GM15510 (cell line): ENCODE data around the gene SGF29.

Source experiments
- POLR2A ChIP-seq: IDR thresholded peaks from 3 replicates; pipeline ENCODE4 v1.6.1; 2011; ENCODE audit warnings: borderline replicate concordance; ENCODE audit not compliant: insufficient read length; ENCODE audit errors: extremely low read depth

Gene SGF29

DNA sequence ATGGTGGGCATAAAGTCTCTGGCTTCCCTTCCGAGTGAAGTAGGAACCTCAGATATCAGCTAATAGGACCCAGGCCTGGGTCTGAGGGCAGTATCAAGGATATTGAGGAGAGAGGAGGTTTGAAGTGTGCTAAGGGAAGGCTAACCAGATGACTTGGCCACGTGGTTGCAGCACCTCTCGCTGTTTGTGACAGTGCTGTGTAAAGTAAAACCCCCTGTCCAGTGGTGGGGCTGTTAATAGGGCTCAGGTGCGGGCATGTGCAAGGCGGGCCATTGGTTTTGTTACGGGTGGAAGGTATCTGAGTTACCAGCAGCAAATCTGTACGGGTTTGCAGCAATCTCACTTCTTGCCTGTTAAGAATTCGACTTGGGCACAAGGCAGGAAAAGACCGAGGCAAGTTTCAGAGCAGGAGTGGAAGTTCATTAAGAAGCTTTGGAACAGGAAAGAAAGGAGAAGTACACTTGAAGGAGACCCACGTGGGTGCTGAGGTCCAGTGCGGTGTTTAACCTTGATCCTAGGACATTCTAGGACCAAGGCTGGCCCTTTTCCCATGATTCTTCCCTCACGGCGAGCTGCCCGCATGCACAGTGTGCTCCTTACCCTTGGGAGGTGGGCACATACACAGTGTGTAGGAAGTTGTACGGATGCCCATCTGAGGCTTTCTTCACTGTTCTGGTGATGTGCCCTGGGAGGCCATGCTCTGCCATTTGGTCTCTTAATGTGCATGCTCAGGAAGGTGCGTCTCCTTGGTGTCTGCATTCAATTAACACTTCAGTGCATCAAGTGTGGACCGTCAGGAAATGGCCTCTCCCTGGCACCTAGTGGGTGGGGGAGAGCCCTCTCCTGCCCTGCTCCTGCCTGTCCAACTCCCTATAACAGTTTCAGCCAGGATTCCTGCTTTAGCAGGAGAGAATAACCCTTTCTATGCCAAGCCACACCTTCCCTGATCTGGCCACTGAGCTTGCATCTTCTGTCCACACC lies 20.3 kb downstream of the SGF29 start:
- TF ChIP-seq POLR2A = no peak

DNA sequence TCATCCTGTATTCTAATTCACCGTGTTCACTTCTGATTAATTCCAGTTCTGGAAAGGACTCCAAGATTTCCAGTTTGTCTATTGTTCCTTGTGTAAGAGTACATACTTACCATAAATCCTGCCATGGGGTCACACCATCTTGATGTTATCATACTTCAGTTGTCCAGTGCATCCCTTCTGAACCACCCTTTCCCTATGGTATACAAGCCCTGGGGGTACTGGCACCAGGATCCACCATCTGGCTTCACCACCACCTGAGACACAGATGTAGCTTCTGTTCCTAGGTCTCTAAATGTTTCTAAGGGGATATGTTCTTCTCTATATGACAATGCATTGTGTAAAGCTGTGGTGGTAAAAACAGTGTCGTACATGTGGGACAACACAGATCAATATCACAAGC lies 21.2 kb downstream of the SGF29 start:
- TF ChIP-seq POLR2A = no peak

DNA sequence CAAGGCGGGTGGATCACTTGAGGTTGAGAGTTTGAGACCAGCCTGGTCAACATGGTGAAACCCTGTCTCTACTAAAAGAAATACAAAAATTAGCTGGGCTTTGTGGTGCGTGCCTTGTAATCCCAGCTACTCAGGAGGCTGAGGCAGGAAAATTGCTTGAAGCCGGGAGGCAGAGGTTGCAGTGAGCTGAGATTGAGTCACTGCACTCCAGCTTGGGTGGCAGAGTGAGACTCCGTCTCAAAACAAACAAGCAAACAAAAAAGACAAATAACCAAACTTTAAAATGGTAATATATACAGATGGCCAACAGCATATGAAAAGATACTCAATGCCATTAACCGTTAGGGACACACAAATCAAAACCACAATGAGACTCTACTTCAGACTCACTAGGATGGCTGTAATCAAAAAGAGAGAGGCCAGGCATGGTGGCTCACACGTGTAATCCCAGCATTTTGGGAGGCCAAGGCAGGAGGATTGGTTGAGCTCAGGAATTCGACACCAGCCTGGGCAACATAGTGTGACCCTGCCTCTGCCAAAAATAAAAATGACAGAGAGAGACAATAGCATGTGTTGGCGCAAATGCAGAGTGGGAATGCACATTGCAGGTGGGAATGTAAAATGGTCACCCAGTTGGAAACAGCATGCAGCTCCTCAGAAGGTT lies 21.9 kb downstream of the SGF29 start:
- TF ChIP-seq POLR2A = no peak

DNA sequence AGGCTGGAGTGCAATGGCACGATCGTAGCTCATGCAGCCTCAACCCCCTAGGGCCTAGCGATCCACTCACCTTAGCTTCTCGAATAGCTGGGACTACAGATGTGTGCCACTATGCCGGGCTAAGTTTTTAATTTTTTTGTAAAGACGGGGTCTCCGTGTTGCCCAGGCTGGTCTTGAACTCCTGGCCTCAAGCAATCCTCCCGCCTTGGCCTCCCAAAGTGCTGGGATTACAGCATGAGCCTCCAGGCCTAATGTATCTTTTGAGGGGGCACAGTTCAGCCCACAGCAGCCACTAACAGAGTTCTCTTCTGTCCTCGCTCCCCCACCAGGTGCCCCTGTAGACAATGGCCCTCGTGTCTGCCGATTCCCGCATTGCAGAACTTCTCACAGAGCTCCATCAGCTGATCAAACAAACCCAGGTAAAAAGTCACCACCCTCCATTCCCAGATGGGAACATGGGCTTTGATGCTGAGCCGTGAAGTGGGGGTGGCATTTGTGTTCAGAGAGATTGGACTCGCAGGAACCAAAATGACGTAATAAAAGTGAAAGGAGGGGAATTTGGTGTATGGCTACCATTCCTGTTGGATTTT lies 27.1 kb downstream of the SGF29 start:
- no peak for TF ChIP-seq POLR2A

DNA sequence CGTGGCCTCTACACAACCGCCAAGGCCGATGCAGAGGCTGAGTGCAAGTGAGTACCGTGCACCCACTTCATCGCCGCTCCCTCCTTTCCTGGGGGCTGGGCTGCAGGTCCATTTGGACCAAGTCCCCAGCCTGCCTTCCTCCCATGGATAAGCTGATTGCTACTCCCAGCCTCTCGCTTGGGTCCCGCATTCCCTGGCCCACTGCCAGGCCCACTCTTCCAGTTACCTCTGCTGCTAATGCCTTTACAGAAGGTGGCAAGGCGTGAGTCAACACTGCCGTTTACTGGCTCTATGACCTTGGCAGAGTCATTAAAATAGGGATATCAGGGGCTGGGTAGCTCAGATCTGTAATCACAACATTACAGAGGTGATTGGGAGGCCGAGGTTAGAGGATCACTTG lies 32.0 kb downstream of the SGF29 start:
- TF ChIP-seq POLR2A = no peak

DNA sequence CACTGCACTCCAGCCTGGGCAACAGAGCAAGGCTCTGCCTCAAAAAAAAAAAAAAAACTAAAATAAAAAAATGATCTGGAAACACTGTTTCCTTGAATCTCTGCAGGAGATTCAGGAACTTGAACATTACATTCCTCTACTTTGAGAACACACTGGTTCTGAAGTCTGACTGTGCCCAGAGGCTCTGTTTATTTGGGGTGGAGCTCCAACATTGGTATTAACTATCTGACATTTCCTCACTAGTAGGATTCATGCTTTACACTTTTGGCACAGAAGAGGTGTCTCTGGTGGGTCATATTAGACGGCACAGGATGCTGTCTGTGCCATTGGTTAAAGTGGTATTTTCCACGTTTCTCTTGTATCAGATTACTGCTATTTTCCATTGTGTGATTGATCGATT lies 32.7 kb downstream of the SGF29 start:
- TF ChIP-seq POLR2A = no peak

DNA sequence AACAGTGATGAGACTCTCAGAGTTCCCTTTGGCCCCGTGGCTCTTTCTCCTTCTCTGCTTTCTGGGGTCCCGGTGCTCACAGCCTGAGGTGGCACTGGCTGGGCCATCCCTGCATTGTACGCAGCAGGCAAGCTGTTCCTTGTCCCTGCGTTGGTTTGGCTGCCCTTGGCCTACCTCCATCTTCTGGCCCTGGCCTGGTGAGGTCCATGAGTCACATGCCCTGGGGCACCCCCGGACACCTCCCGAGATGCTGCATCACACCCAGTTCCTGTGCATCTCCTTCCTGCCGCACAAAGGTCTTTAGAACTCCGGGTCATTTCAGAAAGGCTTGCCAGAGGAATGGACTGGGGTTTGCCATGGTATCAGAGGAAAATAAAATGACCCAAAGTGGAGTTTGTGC lies 33.7 kb downstream of the SGF29 start:
- TF ChIP-seq POLR2A = no peak

DNA sequence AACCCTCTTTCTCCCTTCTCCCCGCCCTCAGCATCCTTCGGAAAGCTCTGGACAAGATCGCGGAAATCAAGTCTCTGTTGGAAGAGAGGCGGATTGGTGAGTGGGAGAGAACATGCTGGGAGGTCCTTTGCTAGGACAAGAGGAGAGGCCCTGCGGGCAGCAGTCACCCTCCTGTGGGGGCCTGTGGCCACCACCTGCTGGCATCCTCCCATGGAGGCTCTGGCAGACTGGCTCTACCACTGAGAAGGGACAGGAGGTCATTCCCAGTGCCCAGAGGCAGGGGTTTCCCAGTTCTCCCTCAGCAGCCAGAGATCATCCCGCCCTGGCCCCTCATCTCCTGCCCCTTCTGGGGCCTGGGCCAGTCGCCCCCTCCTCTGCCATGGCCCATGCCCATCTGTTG lies 35.3 kb downstream of the SGF29 start:
- TF ChIP-seq POLR2A = no peak

DNA sequence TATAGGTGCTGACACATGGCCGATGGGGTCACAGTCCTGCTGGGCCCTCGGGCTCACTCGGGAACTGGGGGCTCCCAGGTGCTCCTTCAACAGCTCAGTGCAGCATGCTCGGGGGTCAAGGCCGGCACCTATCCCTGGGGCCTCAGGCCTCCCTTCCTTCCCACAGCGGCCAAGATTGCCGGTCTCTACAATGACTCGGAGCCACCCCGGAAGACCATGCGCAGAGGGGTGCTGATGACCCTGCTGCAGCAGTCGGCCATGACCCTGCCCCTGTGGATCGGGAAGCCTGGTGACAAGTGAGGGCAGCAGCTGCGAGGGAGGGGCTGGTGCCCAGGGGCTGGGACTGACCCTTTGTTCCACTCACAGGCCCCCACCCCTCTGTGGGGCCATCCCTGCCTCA lies 36.2 kb downstream of the SGF29 start:
- no peak for TF ChIP-seq POLR2A

DNA sequence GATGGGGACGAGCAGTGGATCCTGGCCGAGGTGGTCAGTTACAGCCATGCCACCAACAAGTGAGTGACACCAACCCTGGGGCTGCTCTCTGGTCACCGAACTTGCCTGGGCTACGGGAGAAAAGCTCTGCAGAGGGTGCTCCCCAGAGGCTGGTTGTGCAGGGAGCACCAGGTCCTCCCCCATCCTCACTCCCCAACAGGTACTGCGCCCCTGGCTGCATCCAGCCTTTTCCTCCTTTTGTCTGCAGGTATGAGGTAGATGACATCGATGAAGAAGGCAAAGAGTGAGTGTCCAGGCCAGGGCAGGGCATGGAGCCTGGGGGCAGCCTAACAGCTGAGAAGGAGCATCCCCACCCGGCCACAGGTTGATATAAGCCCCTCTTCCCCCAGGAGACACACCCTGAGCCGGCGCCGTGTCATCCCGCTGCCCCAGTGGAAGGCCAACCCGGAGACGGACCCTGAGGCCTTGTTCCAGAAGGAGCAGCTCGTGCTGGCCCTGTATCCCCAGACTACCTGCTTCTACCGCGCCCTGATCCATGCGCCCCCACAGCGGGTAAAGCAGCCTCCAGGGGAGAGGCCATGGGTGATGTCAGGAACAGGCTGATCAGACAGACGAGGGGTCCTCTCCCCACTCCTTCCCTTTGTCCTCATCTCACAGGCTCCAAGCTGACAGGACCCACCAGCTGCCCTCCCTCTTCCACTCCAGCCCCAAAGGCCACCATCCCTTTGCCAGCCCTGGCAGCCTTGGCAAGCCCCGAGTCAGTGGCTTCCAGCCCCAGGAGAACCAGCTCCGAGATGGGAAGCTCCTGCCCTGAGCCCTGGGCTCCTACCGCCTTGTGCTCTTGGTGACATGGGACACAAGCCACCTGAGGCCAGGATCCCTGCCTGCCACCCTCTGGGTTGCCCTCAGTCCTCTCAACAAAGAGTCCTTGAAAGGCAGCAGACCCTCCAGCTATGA lies 36.9 kb downstream of the SGF29 start:
- TF ChIP-seq POLR2A = no peak

DNA sequence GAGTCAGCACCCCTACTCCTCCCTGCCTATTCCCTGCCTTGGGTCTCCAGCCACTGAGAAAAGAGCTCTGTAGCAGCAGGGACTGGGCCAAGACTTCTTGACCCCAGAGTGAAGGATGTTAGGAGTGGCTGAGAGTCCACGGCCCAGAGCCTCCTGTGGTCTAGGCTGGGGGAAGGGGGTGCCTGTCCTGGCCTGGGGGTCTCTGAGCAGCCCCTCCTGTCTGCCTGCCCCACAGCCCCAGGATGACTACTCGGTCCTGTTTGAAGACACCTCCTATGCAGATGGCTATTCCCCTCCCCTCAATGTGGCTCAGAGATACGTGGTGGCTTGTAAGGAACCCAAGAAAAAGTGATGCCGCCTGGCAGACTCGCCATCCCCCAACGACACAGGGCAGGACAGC lies 37.6 kb downstream of the SGF29 start:
- no peak for TF ChIP-seq POLR2A

DNA sequence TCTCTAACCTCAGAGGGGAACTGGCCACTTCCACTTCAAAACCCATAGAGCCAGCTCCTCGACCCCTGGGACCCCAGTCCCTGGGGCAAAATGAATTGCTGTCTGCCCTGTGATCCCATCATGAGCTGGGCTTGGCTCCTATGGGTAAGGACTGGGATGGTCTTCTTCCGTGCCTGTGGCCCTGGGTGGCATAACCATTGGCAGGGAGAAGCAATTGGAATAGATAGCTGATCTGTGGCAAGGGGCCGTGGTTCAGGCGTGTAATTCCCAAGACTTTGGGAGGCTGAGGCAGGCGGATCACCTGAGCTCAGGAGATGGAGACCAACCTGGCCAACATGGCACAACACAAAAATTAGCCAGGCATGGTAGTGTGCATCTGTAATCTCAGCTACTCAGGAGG lies 38.8 kb downstream of the SGF29 start:
- TF ChIP-seq POLR2A = no peak

DNA sequence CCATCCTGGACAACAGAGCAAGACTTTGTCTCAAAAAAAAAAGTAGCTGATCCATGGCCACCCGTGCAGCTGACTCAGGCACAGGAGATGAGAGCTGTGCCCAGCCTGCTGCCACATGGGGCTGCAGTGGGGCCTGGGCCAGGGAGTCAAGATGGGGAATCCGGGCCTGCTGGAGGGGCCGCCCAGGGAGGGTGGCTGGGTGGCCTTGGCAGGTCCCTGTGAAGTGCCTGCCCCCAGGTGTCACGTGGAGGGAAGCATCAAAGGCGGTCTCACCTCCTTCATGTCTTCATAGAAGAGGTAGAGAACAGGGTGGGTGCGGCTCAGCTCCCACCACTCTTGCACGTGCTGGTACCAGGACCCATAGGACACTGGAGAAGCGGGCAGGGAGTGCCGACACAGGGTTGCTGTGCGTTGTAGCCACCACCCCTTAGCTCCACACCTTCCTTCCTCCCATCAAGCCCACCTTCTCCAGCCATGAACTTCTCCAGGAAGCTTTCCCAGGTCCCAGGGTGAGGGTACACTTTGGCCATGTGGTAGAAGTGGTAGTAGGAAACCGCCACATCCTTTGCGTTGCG lies 39.3 kb downstream of the SGF29 start:
- TF ChIP-seq POLR2A = no peak

DNA sequence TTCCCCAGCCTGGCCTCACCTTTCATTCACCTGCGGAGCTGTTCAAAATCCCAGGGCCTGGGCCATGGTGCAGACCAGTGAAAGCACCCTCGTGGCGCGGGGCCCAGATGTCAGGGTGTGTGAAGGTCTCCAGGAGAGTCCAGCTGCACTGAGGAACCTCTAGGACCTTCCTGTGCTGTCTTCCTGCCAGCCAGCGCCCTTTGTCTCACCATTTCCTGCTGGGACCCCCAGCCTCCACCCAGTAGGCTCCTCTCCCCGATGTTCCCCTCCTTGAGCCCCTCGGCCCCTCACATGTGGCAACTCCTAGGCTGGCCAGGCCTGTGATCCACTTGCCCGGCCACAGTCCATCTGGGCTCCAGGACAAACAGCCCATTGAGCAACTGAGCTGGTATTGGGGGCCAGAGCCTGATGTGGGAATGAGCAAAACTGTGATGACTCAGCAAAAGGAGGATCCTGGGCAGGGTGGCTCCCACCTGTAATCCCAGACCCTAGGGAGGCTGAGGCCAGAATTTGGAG lies 42.5 kb downstream of the SGF29 start:
- TF ChIP-seq POLR2A = no peak

DNA sequence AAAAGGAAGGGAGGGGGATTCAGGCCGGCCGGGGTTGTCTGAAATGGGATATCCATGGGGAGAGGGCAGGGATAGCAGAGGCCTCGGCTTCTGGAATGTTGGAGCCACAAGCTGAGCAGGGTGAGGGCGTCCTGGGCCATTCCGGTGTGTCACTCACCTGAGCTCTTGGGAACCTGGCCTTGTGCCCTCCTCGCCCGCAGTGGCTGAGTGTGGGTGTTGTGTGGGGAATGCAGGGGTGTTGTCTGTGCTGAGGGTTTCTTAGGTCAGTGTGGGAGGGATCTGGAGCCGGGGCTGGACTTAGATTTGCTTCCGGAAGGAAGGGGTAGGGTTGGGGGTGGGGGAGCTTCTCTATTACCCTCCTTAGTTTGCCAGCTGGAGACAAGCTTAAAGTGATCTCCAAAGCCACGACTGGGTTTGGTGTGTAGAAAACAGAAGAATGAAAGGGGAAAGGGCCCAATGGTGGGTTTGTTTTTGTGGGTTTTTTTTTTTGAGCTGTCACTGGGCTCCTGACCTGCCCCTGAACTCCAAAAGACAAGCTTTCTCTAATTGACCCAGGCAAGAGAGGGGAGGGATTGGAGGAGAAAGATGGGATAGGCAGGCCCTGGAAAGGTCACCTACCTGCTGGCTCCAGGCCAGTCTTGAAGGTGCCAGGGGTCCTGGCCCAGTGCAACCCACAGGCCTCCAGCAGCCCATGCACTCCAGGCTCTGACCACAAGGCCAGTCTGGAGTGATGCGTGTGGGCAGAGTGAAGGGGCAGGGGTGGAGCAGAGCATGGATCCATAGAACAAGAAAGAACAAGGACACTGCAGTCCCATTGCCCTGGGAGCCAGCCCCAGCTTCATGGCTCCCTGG lies 43.3 kb downstream of the SGF29 start, which contains the start of gene SULT1A2:
Gene SULT1A2 (minus strand): TSS at position 211 of the 852 bp plus-strand sequence. CDS start 1,120 bp downstream, outside the sequence.
- no peak for TF ChIP-seq POLR2A
